OCI-LY1 (cell line): ENCODE measurements around the gene PITPNM1.

Experiments used
- H2AFZ ChIP-seq: fragments of 200-600 bp; sonication (generic), shearing (Covaris generic); 2 replicates; pipeline ENCODE4 v1.6.0; 2014; ENCODE audit warnings: antibody characterized with exemption, mild to moderate bottlenecking, low read length
- H3F3A ChIP-seq: fragments of 200-600 bp; sonication (generic), shearing (Covaris generic); 2 replicates; pipeline ENCODE4 v1.6.0; 2014; ENCODE audit warnings: mild to moderate bottlenecking, antibody characterized with exemption, low read length, moderate library complexity; ENCODE audit not compliant: insufficient read depth
- H3K27ac ChIP-seq: fragments of 200-600 bp; sonication (generic); 2 replicates; pipeline ENCODE4 v1.5.1; 2014; ENCODE audit warnings: low read length, mixed run types, mild to moderate bottlenecking, low read depth; ENCODE audit not compliant: poor library complexity, severe bottlenecking
- H3K27me3 ChIP-seq: fragments of 200-600 bp; sonication (generic); 2 replicates; pipeline ENCODE4 v1.6.0; 2014; ENCODE audit warnings: antibody characterized with exemption, mild to moderate bottlenecking, low read length, moderate library complexity; ENCODE audit not compliant: insufficient read depth
- H3K36me3 ChIP-seq: fragments of 200-600 bp; sonication (generic); 2 replicates; pipeline ENCODE4 v1.6.1; 2014; ENCODE audit warnings: mild to moderate bottlenecking, antibody characterized with exemption, low read length, moderate library complexity, mixed read lengths; ENCODE audit not compliant: insufficient read depth
- H3K4me1 ChIP-seq: fragments of 200-600 bp; sonication (generic); 2 replicates; pipeline ENCODE4 v1.5.1; 2014; ENCODE audit warnings: mild to moderate bottlenecking, low read length, moderate library complexity; ENCODE audit not compliant: insufficient read depth, severe bottlenecking
- H3K4me2 ChIP-seq: fragments of 200-600 bp; sonication (generic), shearing (Covaris generic); 2 replicates; pipeline ENCODE4 v1.6.1; 2014; ENCODE audit warnings: low read length
- H3K4me3 ChIP-seq: fragments of 200-600 bp; sonication (generic); 2 replicates; pipeline ENCODE4 v1.5.1; 2014; ENCODE audit warnings: low read length, low read depth, mild to moderate bottlenecking, mixed read lengths; ENCODE audit not compliant: poor library complexity, severe bottlenecking
- H3K79me2 ChIP-seq: fragments of 200-600 bp; shearing (Covaris generic); 2 replicates; pipeline ENCODE4 v1.6.1; 2016; ENCODE audit warnings: mixed run types, low read length, mixed read lengths; ENCODE audit not compliant: insufficient read depth
- H3K9ac ChIP-seq: fragments of 200-600 bp; sonication (generic), shearing (Covaris generic); 2 replicates; pipeline ENCODE4 v1.6.1; 2014; ENCODE audit warnings: mild to moderate bottlenecking, low read length, mixed read lengths
- H3K9me2 ChIP-seq: fragments of 200-600 bp; sonication (generic), shearing (Covaris generic); 2 replicates; pipeline ENCODE4 v1.6.1; 2014; ENCODE audit warnings: low read depth, mild to moderate bottlenecking, low read length, mixed read lengths
- H3K9me3 ChIP-seq: fragments of 200-600 bp; shearing (Covaris generic); 2 replicates; pipeline ENCODE4 v1.6.1; 2014; ENCODE audit warnings: low read length, mixed read lengths
- H4K20me1 ChIP-seq: fragments of 200-600 bp; sonication (generic), shearing (Covaris generic); 2 replicates; pipeline ENCODE4 v1.6.0; 2016; ENCODE audit warnings: mild to moderate bottlenecking, low read length; ENCODE audit not compliant: insufficient read depth
- CTCF ChIP-seq: fragments of 200-600 bp; sonication (generic), shearing (Covaris generic); IDR thresholded peaks from 2 replicates; pipeline ENCODE4 v1.5.1; 2017; ENCODE audit warnings: mild to moderate bottlenecking, antibody characterized with exemption, low read length, moderate library complexity, mixed read lengths
- EZH2 ChIP-seq: fragments of 200-600 bp; sonication (generic), shearing (Covaris generic); IDR thresholded peaks from 2 replicates; pipeline ENCODE4 v1.8.0; 2017; ENCODE audit warnings: borderline replicate concordance, mixed run types, mild to moderate bottlenecking, antibody characterized with exemption, low read length, moderate library complexity, mixed read lengths

PITPNM1 gene

GRCh38 chr11:67484847-67485311 lies 20.3 kb downstream of the PITPNM1 start:
- H3K27ac ChIP-seq, result peak overlapping the region; percentile 91
- H3K36me3 ChIP-seq, result peaks cover 20% of the 10 kb centered on the region; the same call in 1 of the 2 replicates
- no peak for TF ChIP-seq EZH2
- TF ChIP-seq CTCF, result peak; percentile 30; the same call in 1 of the 2 replicates
- H3K4me3 ChIP-seq, result peak overlapping the region; percentile 56
- no peaks in the 10 kb centered on the region for H3K9me3 ChIP-seq
- peak overlapping the region; percentile 99 for H3K4me2 ChIP-seq
- H3K9me2 ChIP-seq, result no peaks in the 10 kb centered on the region
- no peaks in the 10 kb centered on the region for H3K79me2 ChIP-seq
- no peaks in the 10 kb centered on the region for H4K20me1 ChIP-seq
- H3F3A ChIP-seq, result 0 out of 2 replicates have a peak, but pooled peaks cover 2% of the 10 kb centered on the region
- no peak overlapping the region for H2AFZ ChIP-seq
- H3K4me1 ChIP-seq, result peaks cover 52% of the 10 kb centered on the region
- no peaks in the 10 kb centered on the region for H3K27me3 ChIP-seq
- peak overlapping the region; percentile 88 for H3K9ac ChIP-seq

DNA sequence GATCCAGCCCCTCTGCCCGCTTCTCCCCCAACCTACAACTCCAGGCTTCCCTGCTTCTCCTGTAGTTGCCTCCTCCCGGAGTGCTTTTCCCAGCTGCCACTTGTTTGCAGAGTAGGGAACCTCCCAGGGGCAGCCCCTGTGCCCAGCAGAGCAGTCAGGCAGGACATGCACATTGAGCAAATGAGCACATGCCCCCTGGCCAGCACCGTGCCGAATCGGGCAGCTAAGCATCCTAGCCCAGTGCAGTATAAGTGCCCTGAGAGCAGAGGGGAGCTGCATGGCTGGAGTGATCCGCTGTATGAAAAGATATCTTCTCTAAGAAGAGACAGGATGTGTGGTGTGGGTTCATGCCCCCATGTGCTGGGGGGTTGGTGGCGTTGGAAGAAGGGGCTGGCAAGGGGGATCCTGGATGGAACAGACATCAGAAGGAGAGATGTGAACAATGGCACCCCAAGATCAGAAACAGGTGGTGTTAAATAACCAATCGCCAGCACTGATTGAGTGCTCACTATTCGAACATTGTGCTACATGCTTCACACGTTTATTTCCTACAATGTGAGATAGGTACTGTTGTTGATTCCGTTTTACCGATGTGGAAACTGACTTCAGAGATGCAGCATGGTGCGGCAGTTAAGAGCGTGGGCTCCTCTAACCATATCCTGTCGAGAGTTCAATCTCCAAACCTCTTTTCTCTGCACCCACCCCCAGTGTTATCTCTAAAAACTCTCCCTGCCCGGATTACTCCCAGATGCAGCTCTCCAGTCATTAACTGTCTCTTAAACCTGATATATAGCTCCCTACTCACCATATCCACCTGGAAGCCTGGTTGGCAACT lies 21.1 kb downstream of the PITPNM1 start:
- H3K4me2 ChIP-seq, result peak overlapping the region; percentile 99
- no peaks in the 10 kb centered on the region for H3K9me2 ChIP-seq
- H3K36me3 ChIP-seq, result peaks cover 11% of the 10 kb centered on the region; the same call in 1 of the 2 replicates
- H3K4me1 ChIP-seq, result peaks cover 47% of the 10 kb centered on the region
- peak overlapping the region; percentile 56 for H3K4me3 ChIP-seq
- no peaks in the 10 kb centered on the region for H3K9me3 ChIP-seq
- peak overlapping the region; percentile 91 for H3K27ac ChIP-seq
- H3K9ac ChIP-seq, result peak overlapping the region; percentile 88
- H3F3A ChIP-seq, result 0 out of 2 replicates have a peak, but pooled peaks cover 2% of the 10 kb centered on the region
- H3K27me3 ChIP-seq, result no peaks in the 10 kb centered on the region
- no peak overlapping the region for H2AFZ ChIP-seq
- no peaks in the 10 kb centered on the region for H4K20me1 ChIP-seq
- H3K79me2 ChIP-seq, result no peaks in the 10 kb centered on the region
- no peak for TF ChIP-seq CTCF
- no peak for TF ChIP-seq EZH2

DNA sequence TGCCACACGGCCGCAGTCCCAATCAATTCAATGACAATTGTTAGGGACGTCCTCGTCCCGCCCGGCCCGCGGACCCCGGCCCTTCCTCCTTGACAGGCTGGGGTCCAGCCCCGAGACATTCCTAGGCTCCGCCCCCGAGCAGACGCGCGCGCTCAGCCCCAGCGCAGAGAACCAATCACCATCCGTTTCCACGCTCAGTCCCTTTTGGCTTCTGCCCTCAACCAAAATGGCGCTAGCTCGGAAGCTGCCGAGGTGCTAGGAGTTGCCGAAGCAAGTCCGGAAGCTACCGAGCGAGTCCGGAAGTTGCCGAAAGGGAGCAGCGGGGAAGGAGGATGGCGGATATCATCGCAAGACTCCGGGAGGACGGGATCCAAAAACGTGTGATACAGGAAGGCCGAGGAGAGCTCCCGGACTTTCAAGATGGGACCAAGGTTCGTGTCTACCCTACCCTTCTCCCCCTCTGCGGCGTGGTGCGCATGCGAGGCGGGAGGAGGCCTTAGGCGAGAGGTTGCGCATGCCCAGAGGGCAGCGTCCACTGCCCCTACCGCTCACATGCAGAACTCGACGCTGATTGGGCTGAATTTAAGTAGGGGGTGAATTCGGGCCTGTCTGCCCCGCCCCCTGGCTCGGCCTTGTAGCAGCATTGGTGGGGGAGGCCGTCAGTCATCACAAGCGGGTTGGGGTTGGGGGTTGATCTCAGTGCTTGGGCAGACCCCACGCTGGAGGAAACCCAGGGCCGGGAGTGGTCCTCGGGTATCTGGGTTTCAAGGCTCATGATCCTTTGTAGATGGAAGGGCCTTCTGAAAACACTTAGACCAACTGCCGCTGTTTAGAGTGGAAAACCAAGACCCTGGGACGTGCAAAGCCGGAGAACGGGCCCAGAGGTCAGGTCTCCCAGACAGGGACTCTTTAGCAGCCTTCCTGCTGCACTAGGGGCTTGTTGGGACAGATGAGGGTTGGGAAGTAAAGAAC lies 22.1 kb downstream of the PITPNM1 start, which contains the start of gene AIP:
AIP (plus strand) TSS at position 200 of the 972 bp plus-strand sequence; CDS start at position 333, 133 bp downstream.
- Histone ChIP-seq H3K36me3 (peaks cover 7% of the 10 kb centered on the region; the same call in 1 of the 2 replicates), H3K79me2 (no peaks in the 10 kb centered on the region), H2AFZ (0 out of 2 replicates have a peak within 1 kb of the TSS, but pooled peaks have one; percentile 8), H3K27me3 (no peaks in the 10 kb centered on the region), H3K4me3 (peak within 1 kb of the TSS; percentile 56), H3K4me2 (peak within 1 kb of the TSS; percentile 99), H3F3A (0 out of 2 replicates have a peak, but pooled peaks cover 2% of the 10 kb centered on the region), H3K9me2 (no peaks in the 10 kb centered on the region), H3K4me1 (peaks cover 47% of the 10 kb centered on the region), H3K9me3 (no peaks in the 10 kb centered on the region), H3K27ac (peak within 1 kb of the TSS; percentile 91), H3K9ac (peak within 1 kb of the TSS; percentile 88), H4K20me1 (no peaks in the 10 kb centered on the region)
- TF ChIP-seq EZH2 (no peak), CTCF (no peak)
